ENCODE results near the gene ITPA. TPM values are rescaled to one million over a fixed set of nuclear protein-coding genes. Genes with fewer than 3 reads are reported as not detected.

The ITPA gene
- total and polyA plus RNA-seq, 10 of the 15 experiments (the other 5 are each of a cell fraction or from before 2014, with no cell fraction given): 5.5 to 124 (median 66.3) TPM

GRCh38 chr20:3221398-3222226 is 12.3 kb downstream of the ITPA start:
- Histone ChIP-seq H3K4me3 (no peak overlapping the region), H3K9ac (ENCODE audit: control insufficient read depth, insufficient read depth, low read length) (no peak overlapping the region), H2AFZ (ENCODE audit: control insufficient read depth, low read depth, low read length) (no peak overlapping the region), H3K36me3 (ENCODE audit: control insufficient read depth in 2 of 2, insufficient read depth in 2 of 2, low read length in 1 of 2) (peaks cover 0 to 10% of the 10 kb centered on the region in 2 experiments; a peak in 2 of 4 replicates), H3K4me2 (ENCODE audit: control insufficient read depth, insufficient read depth) (no peak overlapping the region), H3K27me3 (replicated peaks in 1 of 2; ENCODE audit: control insufficient read depth in 2 of 2, insufficient read depth in 2 of 2, low read length in 1 of 2) (no peaks in the 10 kb centered on the region), H3K27ac (ENCODE audit: control insufficient read depth, insufficient read depth) (no peak overlapping the region), H3K79me2 (ENCODE audit: control insufficient read depth, insufficient read depth, low read length) (no peaks in the 10 kb centered on the region), H4K20me1 (ENCODE audit: control insufficient read depth, insufficient read depth) (no peaks in the 10 kb centered on the region), H3K9me3 (replicated peaks; ENCODE audit: control insufficient read depth, insufficient read depth, low read length) (no peaks in the 10 kb centered on the region), H3K4me1 (ENCODE audit: control insufficient read depth, insufficient read depth, low read length) (peaks cover 16% of the 10 kb centered on the region)
- BruUV-seq (replicated peaks): no TSS peak
- DNase-seq (ENCODE audit: low read depth, low spot score) (no peak), ATAC-seq (no peak), FAIRE-seq (no peak)
- ChIA-PET POLR2A (interaction anchor here (0.7 kb wide), 1 partner anchor 104 kb away, joined by 8 read pairs; no protein-coding TSS in a partner anchor), SMC1A (ENCODE audit: uncharacterized antibody, unreplicated experiment) (interaction anchor here (0.8 kb wide), 1 partner anchor 55 kb away, joined by 3 read pairs; no protein-coding TSS in a partner anchor), CTCF (interaction anchor here (1.4 to 3.5 kb wide), 3 partner anchors 55 to 94 kb away, joined by 3 to 31 read pairs (median 8); no protein-coding TSS in a partner anchor), RAD21 (ENCODE audit: unreplicated experiment) (no interaction called here)
- intact Hi-C loops (cut with micrococcal nuclease; ENCODE audit: unreplicated experiment): no loop called here
- TF ChIP-seq USF2 (IDR thresholded peaks at IDR 0.05; ENCODE audit: borderline replicate concordance, low read depth, low read length): no peak
- no peak for TF ChIP-seq MYB (IDR thresholded peaks at IDR 0.05; ENCODE audit: borderline replicate concordance, low read depth, low read length)
- TF ChIP-seq TCF7 (IDR thresholded peaks at IDR 0.05; ENCODE audit: borderline replicate concordance): no peak
- TF ChIP-seq E4F1 (IDR thresholded peaks at IDR 0.05; ENCODE audit: borderline replicate concordance, partially characterized antibody): no peak
- TF ChIP-seq USF1 (IDR thresholded peaks at IDR 0.05; ENCODE audit: borderline replicate concordance, extremely low read length, insufficient read depth, low read depth, low read length): no peak
- TF ChIP-seq HCFC1 (IDR thresholded peaks at IDR 0.05; ENCODE audit: low read length): no peak
- TF ChIP-seq IRF5 (IDR thresholded peaks at IDR 0.05; ENCODE audit: borderline replicate concordance): no peak
- no peak for TF ChIP-seq CBX3 (IDR thresholded peaks at IDR 0.05; ENCODE audit: borderline replicate concordance, low read depth)
- TF ChIP-seq CEBPZ (IDR thresholded peaks at IDR 0.05; ENCODE audit: low read depth, low read length): no peak
- 90% methylated on average over 18 of the region's 18 CpGs for WGBS (ENCODE audit: insufficient coverage, insufficient replicate concordance, low lambda C conversion rate, missing lambda C conversion rate)
- in situ Hi-C loops (cut with MboI): no loop called here
